Prostate gland (tissue), 2 donors: ENCODE results near the gene DCC. TPM values are rescaled to one million over a fixed set of nuclear protein-coding genes. Genes with fewer than 3 reads are reported as not detected.

Experiments used
- DNase-seq: peaks from one replicate; pipeline ENCODE4 v3.0.0-alpha.2; 2019; ENCODE audit warnings: low spot score
- H3K27ac ChIP-seq, 2 donors: fragments of 200-600 bp; sonication (generic); 2 replicates each; pipeline ENCODE4 v1.5.1; 2017 to 2019
- H3K27me3 ChIP-seq: fragments of 200-600 bp; sonication (generic); replicated peaks from 2 replicates; pipeline ENCODE4 v1.5.1; 2019; ENCODE audit not compliant: insufficient read depth
- H3K36me3 ChIP-seq, 2 donors: fragments of 200-600 bp; sonication (generic); 1 replicate in 1 of 2; 2 replicates in 1 of 2; pipeline versions ENCODE4 v1.5.1 to v1.8.1; 2017 to 2019
- H3K4me1 ChIP-seq: fragments of 200-600 bp; sonication (generic); replicated peaks from 2 replicates; pipeline ENCODE4 v1.5.1; 2019
- H3K4me3 ChIP-seq, 2 donors: fragments of 200-600 bp; sonication (generic); 2 replicates each; pipeline ENCODE4 v1.5.1; 2017 to 2019
- H3K9me3 ChIP-seq: fragments of 200-600 bp; sonication (generic); 2 replicates; pipeline ENCODE4 v1.5.1; 2017
- CTCF ChIP-seq, 4 experiments: fragments of 200-600 bp in 2 of 4; fragments of 450-650 bp in 2 of 4; sonication (generic) in 2 of 4; IDR thresholded peaks; 1 replicate in 3 of 4; 2 replicates in 1 of 4; pipeline ENCODE4 v1.5.1; 2016 to 2019; ENCODE audit warnings: antibody characterized with exemption in 4 of 4, mild to moderate bottlenecking in 2 of 4, moderate library complexity in 2 of 4
- POLR2A ChIP-seq: fragments of 450-650 bp; IDR thresholded peaks from one replicate; pipeline ENCODE4 v1.6.1; 2016; ENCODE audit warnings: antibody characterized with exemption, mild to moderate bottlenecking
- POLR2AphosphoS5 ChIP-seq: sonication (generic); formaldehyde crosslinking; IDR thresholded peaks from one replicate; pipeline ENCODE4 v1.6.1; 2017; ENCODE audit warnings: antibody characterized with exemption
- WGBS: methylation state at CpG from one replicate; pipeline ENCODE4 v1.1.5; 2018; 5-methylcytosine and 5-hydroxymethylcytosine counted together
- intact Hi-C: fragments of 100-400 bp; cut with DNase I; formaldehyde crosslinking; loops from one replicate; pipeline ENCODE4 v1.14.2; 2022
- total RNA-seq, 2 donors: library from RNA; depleted of rRNA; stranded (reverse); fragments of >200 nt; gene quantifications; one replicate each; pipeline ENCODE4 v1.1.0, GENCODE V29; 2016

DCC gene
- total RNA-seq, 2 donors from 2014 or later, result 0.55 to 3.7 TPM

- TF ChIP-seq POLR2AphosphoS5 (no peak), CTCF (IDR thresholded peaks at IDR 0.05) (no peak), POLR2A (no peak)
- DNase-seq, result no peak
- H3K4me3 ChIP-seq, result no peak overlapping the region
- H3K9me3 ChIP-seq, result no peaks in the 10 kb centered on the region
- H3K27me3 ChIP-seq, result no peaks in the 10 kb centered on the region
- intact Hi-C loops, result no loop called here
- 73% methylated on average over 3 of the region's 3 CpGs for WGBS
- no peaks in the 10 kb centered on the region for H3K36me3 ChIP-seq
- no peak overlapping the region for H3K27ac ChIP-seq
- no peaks in the 10 kb centered on the region for H3K4me1 ChIP-seq
These were observed 1045.9 kb downstream of the DCC start for GRCh38 chr18:53385889-53386288.

- WGBS, result 72% methylated on average over 3 of the region's 3 CpGs
- Histone ChIP-seq H3K4me1 (no peaks in the 10 kb centered on the region), H3K27me3 (no peaks in the 10 kb centered on the region), H3K9me3 (no peaks in the 10 kb centered on the region), H3K4me3 (no peak overlapping the region), H3K27ac (no peak overlapping the region), H3K36me3 (no peaks in the 10 kb centered on the region)
- no peak for TF ChIP-seq POLR2AphosphoS5
- no peak for TF ChIP-seq CTCF (IDR thresholded peaks at IDR 0.05)
- no peak for TF ChIP-seq POLR2A
- DNase-seq, result no peak
- intact Hi-C loops, result no loop called here
These were observed 1047.6 kb downstream of the DCC start for GRCh38 chr18:53387581-53387980.

GRCh38 chr18:53402670-53403069, 1062.7 kb downstream of the DCC start:
- WGBS, result 91% methylated on average over 3 of the region's 3 CpGs
- intact Hi-C loops, result no loop called here

GRCh38 chr18:53408271-53408670, 1068.3 kb downstream of the DCC start:
- intact Hi-C loops, result no loop called here
- Histone ChIP-seq H3K4me3 (no peak overlapping the region), H3K36me3 (no peaks in the 10 kb centered on the region), H3K9me3 (no peaks in the 10 kb centered on the region), H3K27ac (no peak overlapping the region), H3K27me3 (no peaks in the 10 kb centered on the region), H3K4me1 (no peaks in the 10 kb centered on the region)
- no peak for DNase-seq
- TF ChIP-seq POLR2AphosphoS5, result no peak
- no peak for TF ChIP-seq POLR2A
- no peak for TF ChIP-seq CTCF (IDR thresholded peaks at IDR 0.05)
- WGBS, result 87% methylated on average over 5 of the region's 5 CpGs

More at GRCh38 chr18:53402670-53403069, 1062.7 kb downstream of the DCC start:
- H3K27ac ChIP-seq, result no peak overlapping the region
- DNase-seq, result no peak
- TF ChIP-seq POLR2AphosphoS5 (no peak), POLR2A (no peak), CTCF (IDR thresholded peaks at IDR 0.05) (no peak)
- no peaks in the 10 kb centered on the region for H3K9me3 ChIP-seq
- H3K4me3 ChIP-seq, result no peak overlapping the region
- no peaks in the 10 kb centered on the region for H3K4me1 ChIP-seq
- no peaks in the 10 kb centered on the region for H3K27me3 ChIP-seq
- no peaks in the 10 kb centered on the region for H3K36me3 ChIP-seq

- no peaks in the 10 kb centered on the region for H3K9me3 ChIP-seq
- no peak for TF ChIP-seq POLR2A
- no peak for TF ChIP-seq CTCF (IDR thresholded peaks at IDR 0.05)
- no peak for TF ChIP-seq POLR2AphosphoS5
- no peak overlapping the region for H3K4me3 ChIP-seq
- H3K4me1 ChIP-seq, result no peaks in the 10 kb centered on the region
- H3K27ac ChIP-seq, result no peak overlapping the region
- intact Hi-C loops, result no loop called here
- WGBS, result 69% methylated on average over 3 of the region's 3 CpGs
- H3K27me3 ChIP-seq, result no peaks in the 10 kb centered on the region
- no peak for DNase-seq
- H3K36me3 ChIP-seq, result no peaks in the 10 kb centered on the region
These were observed 1071.5 kb downstream of the DCC start for GRCh38 chr18:53411511-53411910.
